Effector CD4-positive, alpha-beta T cell (primary cell): ENCODE measurements around the gene CRELD2.

Source experiments
- DNase-seq: peaks from one replicate; pipeline ENCODE4 v3.0.0-alpha.2; 2020

The CRELD2 gene

GRCh38 chr22:49913026-49913425 lies 5.4 kb upstream of the CRELD2 start:
- DNase-seq = no peak

- no peak for DNase-seq
Observed at GRCh38 chr22:49913446-49913845, 5.0 kb upstream of the CRELD2 start.

GRCh38 chr22:49914256-49914655 lies 4.2 kb upstream of the CRELD2 start:
- DNase-seq = no peak

- no peak for DNase-seq
Observed at GRCh38 chr22:49915610-49916009, 2.8 kb upstream of the CRELD2 start.

- no peak for DNase-seq
Observed at GRCh38 chr22:49916831-49917230, 1.6 kb upstream of the CRELD2 start.

GRCh38 chr22:49918911-49919881 lies 762 bp downstream of the CRELD2 start:
- DNase-seq = no peak

- no peak for DNase-seq
Observed at GRCh38 chr22:49920859-49921258, 2.4 kb downstream of the CRELD2 start.

- no peak for DNase-seq
Observed at GRCh38 chr22:49921508-49922278, 3.3 kb downstream of the CRELD2 start.

GRCh38 chr22:49922484-49922883 lies 4.0 kb downstream of the CRELD2 start:
- DNase-seq = no peak

GRCh38 chr22:49922926-49923325 lies 4.5 kb downstream of the CRELD2 start:
- DNase-seq = no peak

GRCh38 chr22:49923445-49923844 lies 5.0 kb downstream of the CRELD2 start:
- DNase-seq = no peak

GRCh38 chr22:49924113-49924833 lies 5.8 kb downstream of the CRELD2 start:
- no peak for DNase-seq

GRCh38 chr22:49925525-49926128 lies 7.2 kb downstream of the CRELD2 start:
- peak; percentile 75 for DNase-seq

- no peak for DNase-seq
Observed at GRCh38 chr22:49926916-49927315, 8.5 kb downstream of the CRELD2 start.

GRCh38 chr22:49927483-49928184 lies 9.2 kb downstream of the CRELD2 start:
- no peak for DNase-seq

- no peak for DNase-seq
Observed at GRCh38 chr22:49928185-49928495, 9.7 kb downstream of the CRELD2 start.

- no peak for DNase-seq
Observed at GRCh38 chr22:49928555-49929210, 10.2 kb downstream of the CRELD2 start.

GRCh38 chr22:49929211-49929979 lies 11.0 kb downstream of the CRELD2 start:
- DNase-seq = peak; percentile 73

GRCh38 chr22:49929994-49930575 lies 11.7 kb downstream of the CRELD2 start:
- no peak for DNase-seq
